Dermis blood vessel endothelial cell (primary cell): Measurements from ENCODE around the gene JOSD2. TPM values are rescaled to one million over a fixed set of nuclear protein-coding genes. Genes with fewer than 3 reads are reported as not detected.
A peak's percentile ranks its signal among the peaks of the same experiment; 100 is the strongest.

Experiments
- DNase-seq: peaks from one replicate; pipeline ENCODE4 v3.0.0; 2010
- total RNA-seq: library from RNA; depleted of rRNA; stranded (reverse); fragments of >200 nt; gene quantifications from 2 replicates; pipeline ENCODE4 v1.2.3, GENCODE V29; 2014

JOSD2 gene
- 18.0 and 18.2 TPM in 2 replicates for total RNA-seq

- DNase-seq: peak; percentile 99
These were observed at the start of gene JOSD2 for GRCh38 chr19:50511069-50511822. JOSD2 (minus strand) TSS chr19:50511191; CDS start chr19:50510431, 760 bp downstream.

GRCh38 chr19:50559636-50560035, 48.6 kb upstream of the JOSD2 start:
- no peak for DNase-seq

GRCh38 chr19:50558449-50558848, 47.5 kb upstream of the JOSD2 start:
- DNase-seq: no peak

GRCh38 chr19:50558039-50558438, 47.0 kb upstream of the JOSD2 start:
- DNase-seq: no peak

GRCh38 chr19:50557009-50557613, 46.1 kb upstream of the JOSD2 start:
- DNase-seq: no peak

GRCh38 chr19:50556282-50557008, 45.5 kb upstream of the JOSD2 start:
- peak; percentile 79 for DNase-seq

- no peak for DNase-seq
These were observed 44.7 kb upstream of the JOSD2 start for GRCh38 chr19:50555450-50556281.

GRCh38 chr19:50555033-50555432, 44.0 kb upstream of the JOSD2 start:
- no peak for DNase-seq

- no peak for DNase-seq
These were observed 43.2 kb upstream of the JOSD2 start for GRCh38 chr19:50554212-50554611.

- DNase-seq: no peak
These were observed 42.2 kb upstream of the JOSD2 start for GRCh38 chr19:50553134-50553703.

- DNase-seq: no peak
These were observed 41.5 kb upstream of the JOSD2 start for GRCh38 chr19:50552540-50552939.

- DNase-seq: no peak
These were observed 40.8 kb upstream of the JOSD2 start for GRCh38 chr19:50551715-50552187.

- DNase-seq: no peak
These were observed 40.2 kb upstream of the JOSD2 start for GRCh38 chr19:50551034-50551714.

GRCh38 chr19:50550594-50550966, 39.6 kb upstream of the JOSD2 start:
- no peak for DNase-seq

GRCh38 chr19:50549927-50550593, 39.1 kb upstream of the JOSD2 start:
- peak; percentile 32 for DNase-seq

GRCh38 chr19:50549059-50549926, 38.3 kb upstream of the JOSD2 start:
- DNase-seq: no peak

- DNase-seq: no peak
These were observed 37.4 kb upstream of the JOSD2 start for GRCh38 chr19:50548191-50549058.

- no peak for DNase-seq
These were observed 36.6 kb upstream of the JOSD2 start for GRCh38 chr19:50547385-50548190.
